ENCODE data around the gene MYO3A. TPM values are rescaled to one million over a fixed set of nuclear protein-coding genes. Genes with fewer than 3 reads are reported as not detected.

MYO3A gene
- total and polyA plus RNA-seq, 2 of the 4 experiments (the other 2 are of a cell fraction), result not detected

- Histone ChIP-seq H3K79me1 (ENCODE audit: low read depth in 1 of 2, low read length in 2 of 2) (no peaks in the 10 kb centered on the region), H3K23ac (ENCODE audit: low read depth, low read length) (no peak overlapping the region), H3K36me3 (ENCODE audit: control insufficient read depth, insufficient read depth, low read length) (no peaks in the 10 kb centered on the region), H2AFZ (replicated peaks; ENCODE audit: low read length, poor library complexity) (no peak overlapping the region), H2BK120ac (ENCODE audit: low read depth, low read length) (no peak overlapping the region), H3K4me3 (ENCODE audit: insufficient read depth, low read depth, low read length) (no peak overlapping the region), H3K4ac (ENCODE audit: low read depth, low read length) (no peak overlapping the region), H4K91ac (ENCODE audit: insufficient read depth, low read depth, low read length) (no peak overlapping the region), H2AK5ac (ENCODE audit: low read depth, low read length) (no peak overlapping the region), H3K56ac (ENCODE audit: extremely low read depth, insufficient read depth, low read length) (no peak overlapping the region), H2BK15ac (ENCODE audit: low read depth, low read length) (no peak overlapping the region), H4K20me1 (ENCODE audit: insufficient read depth, low read length) (no peaks in the 10 kb centered on the region), H3K27me3 (ENCODE audit: control insufficient read depth, insufficient read depth, low read length) (no peaks in the 10 kb centered on the region), H3K27ac (ENCODE audit: insufficient read depth, low read length) (no peak overlapping the region), H3K9me1 (ENCODE audit: insufficient read depth, low read length) (no peaks in the 10 kb centered on the region), H3K4me2 (ENCODE audit: low read depth, low read length) (no peak overlapping the region), H2BK20ac (ENCODE audit: low read depth, low read length) (no peak overlapping the region), H2BK5ac (ENCODE audit: low read depth, low read length, poor library complexity, severe bottlenecking) (no peak overlapping the region), H3K9ac (ENCODE audit: low read depth, low read length) (no peak overlapping the region), H4K5ac (ENCODE audit: low read depth, low read length) (no peak overlapping the region), H3K14ac (replicated peaks; ENCODE audit: low read depth, low read length) (no peak overlapping the region), H3K18ac (ENCODE audit: low read depth, low read length) (no peak overlapping the region), H4K8ac (ENCODE audit: low read depth in 2 of 2, low read length in 2 of 2) (no peak overlapping the region), H2AK9ac (replicated peaks; ENCODE audit: low read depth, low read length, poor library complexity) (no peak overlapping the region), H3K9me3 (ENCODE audit: control insufficient read depth, insufficient read depth, low read length) (peaks cover 12% of the 10 kb centered on the region; the same call in 1 of the 2 replicates), H3K4me1 (ENCODE audit: control insufficient read depth, insufficient read depth, low read length) (no peaks in the 10 kb centered on the region)
- DNase-seq, result no peak
- ChIA-PET CTCF (no interaction called here), POLR2A (ENCODE audit: unreplicated experiment) (no interaction called here)
- WGBS, 2 experiments (ENCODE audit: extremely low coverage in 2 of 2, insufficient read length in 1 of 2), result 13% methylated on average over 1 of the region's 4 CpGs; no CpG with 5 or more reads in 1 of the 2 experiments
- no peak for TF ChIP-seq CHD1 (IDR thresholded peaks at IDR 0.05; ENCODE audit: low read depth, low read length)
- no peak for TF ChIP-seq FOS (IDR thresholded peaks at IDR 0.05; ENCODE audit: low read depth, low read length)
- no peak for TF ChIP-seq MXI1 (IDR thresholded peaks at IDR 0.05; ENCODE audit: borderline replicate concordance, low read depth, low read length)
- no peak for TF ChIP-seq RCOR1 (IDR thresholded peaks at IDR 0.05; ENCODE audit: insufficient replicate concordance, low read length)
- TF ChIP-seq USF2 (IDR thresholded peaks at IDR 0.05; ENCODE audit: low read depth, low read length), result no peak
- no peak for TF ChIP-seq ELK1 (IDR thresholded peaks at IDR 0.05; ENCODE audit: borderline replicate concordance, low read depth, low read length)
- no peak for TF ChIP-seq BHLHE40 (IDR thresholded peaks at IDR 0.05; ENCODE audit: low read depth, low read length)
- no peak for TF ChIP-seq SMC3 (IDR thresholded peaks at IDR 0.05; ENCODE audit: low read depth, low read length)
- in situ Hi-C loops (cut with MboI; ENCODE audit: low sequenced_read_pairs) (no loop called here), dilution Hi-C loops (cut with HindIII; ENCODE audit: low sequenced_read_pairs, unreplicated experiment) (no loop called here), intact Hi-C loops (cut with micrococcal nuclease) (no loop called here)
- no TSS peak for BruUV-seq (replicated peaks)
- ATAC-seq (ENCODE audit: low read depth), result no peak
Measured at GRCh38 chr10:25999295-25999981, 65.4 kb downstream of the MYO3A start.
